Stimulated activated CD4-positive, alpha-beta T cell treated with anti-CD3 and anti-CD28 coated beads, Interleukin-1b, Interleukin-23, amount 100 ng/mL, for 4 hours (primary cell): Measurements from ENCODE around the gene ANXA2R.
"Not testable (repeated sequence)": the region's sequence is repeated elsewhere in the genome, so short reads cannot be mapped to it uniquely, and the experiment has no call there.

ENCODE experiments used
- DNase-seq, 2 donors: peaks; one replicate each; pipeline ENCODE4 v3.0.0-alpha.2; 2020; ENCODE audit warnings: low read depth in 2 of 2

The ANXA2R gene

DNA sequence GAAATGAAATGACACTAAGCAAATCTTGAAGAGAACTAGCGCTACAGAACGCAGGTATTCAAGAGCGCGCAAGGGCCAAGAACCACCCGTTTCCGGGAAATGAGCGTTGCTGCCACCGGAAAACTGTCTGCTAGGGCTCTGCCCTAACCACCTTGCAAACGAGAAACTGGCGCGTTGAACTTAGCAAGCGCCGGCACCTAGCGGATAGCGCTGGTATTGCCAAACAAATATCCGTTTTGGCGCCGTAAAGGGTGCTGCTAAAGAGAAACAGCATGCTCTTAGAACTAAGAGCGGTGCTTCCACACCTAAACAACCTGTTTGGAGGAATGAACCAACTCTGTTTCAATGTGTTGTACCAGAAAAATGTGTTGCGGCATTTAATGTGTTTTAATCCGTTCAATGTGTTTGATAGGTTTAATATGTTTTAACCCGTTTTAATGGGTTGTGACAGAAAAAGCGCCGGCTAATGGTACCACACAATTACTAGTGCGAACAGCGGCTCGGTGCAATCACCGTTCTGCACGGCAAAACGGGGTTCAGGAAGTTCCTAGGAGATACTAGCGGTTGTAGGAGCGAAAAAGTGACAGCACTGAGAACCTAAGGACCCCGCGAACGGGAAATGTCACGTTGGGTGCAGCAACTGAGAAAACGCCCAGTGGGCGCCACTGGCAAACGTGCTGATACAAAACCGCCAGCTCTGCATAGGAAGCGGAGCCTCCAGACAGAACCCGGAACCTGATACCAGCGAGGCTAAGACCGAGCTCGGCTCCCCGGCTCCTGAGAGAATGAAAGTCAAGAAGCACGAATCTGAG is at the start of gene ANXA2R:
TSS of gene ANXA2R (minus strand) at position 33 of the 812 bp plus-strand sequence. CDS start 273 bp downstream, outside the sequence.
- DNase-seq: peak; percentile 76 to 92

DNA sequence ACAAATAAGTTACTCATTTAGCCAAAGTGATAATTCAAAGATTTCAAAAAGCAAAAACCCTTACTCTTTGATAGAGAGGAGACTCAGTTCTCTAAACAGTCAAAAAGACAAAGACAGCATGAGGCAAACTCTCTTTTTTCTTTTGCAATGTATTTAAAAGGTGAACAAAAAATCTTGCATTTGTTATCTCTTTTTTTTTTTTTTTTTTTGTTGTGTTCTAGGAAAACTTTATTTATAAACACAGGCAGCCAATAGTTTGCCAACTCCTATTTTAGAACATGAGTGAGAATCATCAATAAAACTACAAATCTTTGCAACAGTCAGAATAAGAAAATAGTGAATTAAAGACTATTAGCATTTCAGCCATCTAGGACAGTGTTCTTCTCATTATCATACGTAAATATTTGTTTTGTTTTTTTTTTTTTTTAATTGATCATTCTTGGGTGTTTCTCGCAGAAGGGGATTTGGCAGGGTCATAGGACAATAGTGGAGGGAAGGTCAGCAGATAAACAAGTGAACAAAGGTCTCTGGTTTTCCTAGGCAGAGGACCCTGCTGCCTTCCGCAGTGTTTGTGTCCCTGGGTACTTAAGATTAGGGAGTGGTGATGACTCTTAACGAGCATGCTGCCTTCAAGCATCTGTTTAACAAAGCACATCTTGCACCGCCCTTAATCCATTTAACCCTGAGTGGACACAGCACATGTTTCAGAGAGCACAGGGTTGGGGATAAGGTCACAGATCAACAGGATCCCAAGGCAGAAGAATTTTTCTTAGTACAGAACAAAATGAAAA is 46.2 kb upstream of the ANXA2R start:
- DNase-seq: not testable (repeated sequence)

GRCh38 chr5:43085453-43085852 is 45.3 kb upstream of the ANXA2R start:
- DNase-seq: no peak

DNA sequence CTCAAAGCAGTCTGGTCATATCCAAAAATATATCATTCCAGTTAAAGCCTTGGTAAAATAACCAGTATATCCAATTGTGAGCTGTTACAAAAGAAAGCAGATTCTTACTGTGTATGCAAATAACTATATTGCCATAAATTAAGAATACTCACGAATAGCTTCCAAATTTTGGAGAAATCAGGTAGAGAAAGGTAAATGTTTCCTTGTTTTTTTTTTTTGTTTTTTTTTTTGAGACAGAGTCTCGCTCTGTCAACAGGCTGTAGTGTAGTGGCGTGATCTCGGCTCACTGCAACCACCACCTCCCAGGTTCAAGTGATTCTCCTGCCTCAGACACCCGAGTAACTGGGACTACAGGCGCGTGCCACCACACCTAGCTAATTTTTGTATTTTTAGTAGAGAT is 44.3 kb upstream of the ANXA2R start:
- not testable (repeated sequence) for DNase-seq

DNA sequence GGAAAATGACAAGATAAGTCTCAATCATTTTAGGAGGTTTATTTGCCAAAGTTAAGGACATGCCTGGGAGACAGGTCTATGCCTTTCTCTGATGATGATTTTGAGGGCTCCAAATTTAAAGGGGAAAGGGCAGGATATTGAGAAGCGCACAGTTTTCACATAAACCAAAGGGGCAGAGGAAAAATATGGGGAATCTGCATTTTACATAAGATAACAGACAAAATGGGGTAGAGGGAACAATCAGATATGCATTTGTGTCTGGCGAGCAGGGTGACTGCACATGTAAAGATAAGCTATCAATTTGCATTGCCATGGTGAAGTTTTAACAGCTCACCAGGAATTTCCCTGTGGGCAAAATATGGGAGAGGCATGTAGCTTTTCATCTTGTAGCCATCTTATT is 41.2 kb upstream of the ANXA2R start:
- DNase-seq: not testable (repeated sequence)

- DNase-seq: no peak
Measured at GRCh38 chr5:43078956-43079355, 38.8 kb upstream of the ANXA2R start.

GRCh38 chr5:43077446-43078191 is 37.5 kb upstream of the ANXA2R start:
- DNase-seq: not testable (repeated sequence)

GRCh38 chr5:43075319-43076293 is 35.5 kb upstream of the ANXA2R start:
- DNase-seq: no peak

GRCh38 chr5:43074987-43075318 is 34.8 kb upstream of the ANXA2R start:
- no peak for DNase-seq

DNA sequence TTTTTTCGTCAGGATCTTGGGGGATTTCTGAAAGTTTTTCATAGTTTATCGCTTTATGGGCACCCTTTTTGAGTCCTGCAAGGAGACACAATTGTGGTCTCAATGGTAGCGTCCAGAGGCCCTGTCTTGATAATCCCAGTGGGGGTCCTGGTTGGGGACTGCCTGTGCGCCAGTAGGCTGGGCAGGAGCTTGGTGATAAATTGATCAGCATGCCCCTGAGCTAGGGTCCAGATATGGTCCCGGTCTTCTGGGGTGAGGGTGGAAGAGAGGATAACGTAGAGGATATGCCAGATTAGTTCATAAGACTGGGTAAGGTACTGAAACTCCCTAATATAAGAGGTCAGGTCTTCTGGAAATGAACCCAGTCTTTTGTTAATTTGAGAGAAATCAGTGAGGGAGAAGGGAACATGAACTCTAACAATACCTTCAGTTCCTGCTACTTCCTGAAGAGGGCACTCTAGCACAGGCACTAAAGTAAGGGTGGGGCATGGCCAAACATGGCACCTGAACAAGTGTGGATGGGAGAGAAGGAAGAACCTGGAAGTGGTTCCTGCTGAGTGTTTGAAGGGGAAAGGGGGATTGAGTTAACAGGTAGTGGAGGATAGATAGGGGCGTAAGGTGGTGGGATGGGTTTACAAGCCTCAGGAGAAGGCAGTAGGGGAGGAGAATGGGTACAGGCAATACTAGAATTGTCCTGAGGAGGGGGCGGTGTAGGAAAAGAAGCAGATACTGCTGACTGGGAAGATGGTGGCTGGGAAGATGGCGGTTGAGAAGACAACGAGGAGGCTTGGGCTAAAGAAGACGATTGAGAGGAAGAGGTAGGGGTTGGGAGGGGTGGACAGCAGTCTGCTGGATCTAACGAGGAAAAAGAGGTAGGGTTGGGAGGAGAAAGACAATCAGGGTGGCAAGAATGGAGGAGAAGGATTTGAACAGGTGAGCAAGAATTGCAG is 33.8 kb upstream of the ANXA2R start:
- peak in 1 of 2 donors; percentile 47 for DNase-seq

GRCh38 chr5:43069401-43069720 is 29.2 kb upstream of the ANXA2R start:
- not testable (repeated sequence) for DNase-seq

DNA sequence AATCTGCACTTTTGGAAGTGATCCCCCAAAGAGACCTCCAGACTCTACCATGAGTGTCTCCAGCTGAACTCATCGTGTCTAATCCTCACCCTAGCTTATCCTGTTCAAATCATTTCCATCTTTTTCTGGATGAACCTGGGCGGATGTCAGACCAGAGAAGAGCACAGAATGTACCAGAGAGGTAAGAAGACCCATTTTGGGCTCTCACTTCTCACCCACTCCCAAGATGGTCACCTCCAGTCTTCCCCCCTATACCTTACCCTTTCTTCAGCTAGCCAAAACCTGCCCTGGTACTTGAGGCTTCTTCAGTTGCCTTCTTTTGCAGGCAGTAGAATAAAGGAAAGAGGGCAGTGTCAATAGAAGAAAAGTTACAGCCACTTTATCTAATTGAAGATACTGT is 27.9 kb upstream of the ANXA2R start:
- no peak for DNase-seq

DNA sequence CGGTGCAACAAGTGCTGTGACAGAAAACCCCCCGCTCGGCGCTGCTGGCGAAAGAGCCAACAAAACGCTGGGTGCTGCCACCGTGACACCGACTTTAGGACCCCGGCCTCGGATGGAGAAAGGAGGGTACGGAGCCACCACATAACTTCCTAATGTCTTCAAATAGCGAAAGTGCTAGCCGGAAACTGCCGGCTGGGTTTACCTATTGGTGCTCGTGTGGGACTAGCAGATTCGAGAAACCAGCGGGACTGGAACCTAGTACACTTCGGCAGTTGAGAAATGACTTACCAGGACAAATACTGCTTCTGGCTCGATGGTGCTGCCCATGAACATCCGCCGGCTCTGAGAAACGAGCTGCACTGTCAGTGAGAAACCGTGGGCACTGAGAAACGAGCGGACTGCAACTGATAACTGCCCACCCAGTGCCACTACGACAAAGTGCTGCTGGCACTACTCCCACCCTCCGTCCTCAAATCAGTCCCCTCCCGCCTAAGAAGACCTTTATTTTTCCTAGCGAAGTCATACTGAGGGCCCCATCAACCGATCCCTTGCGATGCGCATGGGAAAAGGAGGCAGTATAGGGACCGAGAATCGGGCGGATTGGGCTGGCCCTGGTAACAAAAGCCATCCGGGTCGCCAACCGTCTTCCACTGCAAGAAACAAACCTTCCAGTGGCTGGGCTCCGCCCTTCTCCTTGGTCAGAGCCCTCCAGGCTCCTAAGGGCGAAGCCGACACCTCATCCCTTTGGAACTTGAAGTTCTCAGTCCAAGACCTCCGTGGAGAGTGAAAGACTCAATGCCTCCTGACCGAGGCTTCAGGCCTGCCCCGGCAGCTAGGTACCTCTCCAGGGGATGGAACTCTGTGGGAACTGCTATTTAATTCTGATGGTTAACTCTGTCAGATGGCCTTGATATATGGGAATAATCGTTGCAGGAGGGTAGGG is 27.0 kb upstream of the ANXA2R start:
- DNase-seq: peak; percentile 82 to 91

DNA sequence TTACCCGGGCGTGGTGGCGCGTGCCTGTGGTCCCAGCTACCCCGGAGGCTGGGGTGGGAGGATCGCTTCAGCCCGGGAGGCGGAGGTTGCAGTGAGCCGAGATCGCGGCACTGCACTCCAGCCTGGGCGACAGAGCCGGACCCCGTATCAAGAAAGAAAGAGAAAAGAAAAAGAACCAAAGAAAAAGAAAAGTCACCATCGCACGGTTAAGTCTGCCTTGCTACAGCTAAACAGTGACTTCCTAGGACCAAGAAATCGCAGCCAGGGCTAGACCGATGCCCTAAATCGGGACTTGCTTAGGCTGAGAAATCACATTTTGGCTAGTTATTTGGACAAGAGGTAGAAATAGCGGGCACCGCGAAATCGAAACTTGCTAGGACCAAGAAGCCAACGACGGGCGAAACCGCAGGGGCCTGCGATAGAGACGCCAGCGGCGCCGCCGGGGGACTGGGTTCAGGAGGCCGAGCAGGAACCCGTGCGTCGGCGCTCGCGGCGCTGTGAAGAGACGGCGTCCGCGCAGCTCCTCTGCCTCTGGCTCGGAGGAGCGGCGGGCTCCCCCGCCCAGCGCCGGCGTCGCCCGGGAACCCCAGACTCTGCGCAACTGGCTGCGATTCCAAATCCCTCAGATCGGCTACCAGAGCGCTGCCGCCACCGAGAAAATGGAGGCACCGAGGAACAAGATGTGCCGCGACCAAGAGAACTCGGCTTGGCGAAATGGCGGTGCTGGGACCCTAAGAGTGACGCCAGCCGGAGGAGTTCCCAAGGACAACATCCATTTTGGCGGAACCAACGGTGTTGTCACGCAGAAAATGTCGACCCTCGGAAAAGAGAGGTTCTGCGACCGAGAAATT is 26.1 kb upstream of the ANXA2R start:
- peak; percentile 50 to 64 for DNase-seq

GRCh38 chr5:43065387-43065947 is 25.3 kb upstream of the ANXA2R start:
- no peak for DNase-seq

DNA sequence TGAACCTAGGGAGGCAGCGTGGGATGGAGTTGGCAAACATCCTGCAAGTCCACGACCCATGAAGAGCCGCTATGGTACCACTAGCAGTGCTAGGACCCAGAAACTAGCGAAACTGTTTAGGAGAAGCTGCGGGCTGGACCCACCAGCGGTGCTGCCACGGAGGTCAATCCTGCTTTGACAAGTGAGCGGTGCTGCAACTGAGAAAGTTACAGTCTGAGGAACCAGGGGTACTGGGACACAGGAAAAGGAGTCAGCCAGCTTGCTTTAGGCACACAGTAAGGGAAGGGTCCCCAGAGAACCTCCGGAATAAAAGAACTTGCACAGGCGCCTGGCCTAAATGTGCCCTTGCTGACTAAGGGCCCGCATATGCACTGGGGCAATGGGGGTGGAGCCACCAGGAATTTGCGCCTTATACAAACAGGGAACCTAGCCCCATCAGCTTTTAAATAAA is 23.6 kb upstream of the ANXA2R start:
- DNase-seq: no peak

- no peak for DNase-seq
Measured at GRCh38 chr5:43061352-43062075, 21.4 kb upstream of the ANXA2R start.
